GM23338 (cell line): ENCODE measurements around the gene BAZ1B. TPM values are rescaled to one million over a fixed set of nuclear protein-coding genes. Genes with fewer than 3 reads are reported as not detected.
"Not testable (repeated sequence)": the region's sequence is repeated elsewhere in the genome, so short reads cannot be mapped to it uniquely, and the experiment has no call there.

Experiments used
- ATAC-seq: fragments of 200-7000 bp; cut with Tn5 transposase; 3 replicates; pipeline ENCODE4 v1.9.1; 2020
- DNase-seq: peaks from one replicate; pipeline ENCODE4 v3.0.0-alpha.2; 2015; ENCODE audit warnings: low spot score
- H2AFZ ChIP-seq: fragments of 200-600 bp; sonication (generic); 2 replicates; pipeline ENCODE4 v1.8.0; 2016; ENCODE audit warnings: antibody characterized with exemption, mild to moderate bottlenecking, moderate library complexity
- H3F3A ChIP-seq: fragments of 200-600 bp; sonication (generic); replicated peaks from 2 replicates; pipeline ENCODE4 v1.8.0; 2017; ENCODE audit warnings: antibody characterized with exemption, mixed run types, low read depth
- H3K27ac ChIP-seq: fragments of 200-600 bp; sonication (generic); 2 replicates; pipeline ENCODE4 v1.6.1; 2016; ENCODE audit warnings: low read depth
- H3K27me3 ChIP-seq: fragments of 200-600 bp; sonication (generic); 2 replicates; pipeline ENCODE4 v1.8.0; 2016; ENCODE audit warnings: mild to moderate bottlenecking, mixed run types, moderate library complexity; ENCODE audit not compliant: insufficient read depth
- H3K36me3 ChIP-seq: fragments of 200-600 bp; sonication (generic); 2 replicates; pipeline ENCODE4 v1.8.0; 2016; ENCODE audit warnings: mild to moderate bottlenecking; ENCODE audit not compliant: insufficient read depth
- H3K4me1 ChIP-seq: fragments of 200-600 bp; sonication (generic); 2 replicates; pipeline ENCODE4 v1.8.0; 2016; ENCODE audit warnings: mild to moderate bottlenecking, moderate library complexity; ENCODE audit not compliant: insufficient read depth
- H3K4me2 ChIP-seq: fragments of 200-600 bp; sonication (generic); 2 replicates; pipeline ENCODE4 v1.7.1; 2017; ENCODE audit warnings: mixed run types
- H3K4me3 ChIP-seq: fragments of 200-600 bp; sonication (generic); 2 replicates; pipeline ENCODE4 v1.6.1; 2016; ENCODE audit warnings: mixed run types
- H3K79me2 ChIP-seq: fragments of 200-600 bp; sonication (generic); replicated peaks from 2 replicates; pipeline ENCODE4 v1.8.0; 2017; ENCODE audit warnings: mild to moderate bottlenecking; ENCODE audit not compliant: insufficient read depth
- H3K9me2 ChIP-seq: fragments of 200-600 bp; sonication (generic); 2 replicates; pipeline ENCODE4 v1.8.0; 2017; ENCODE audit not compliant: insufficient read depth
- H4K20me1 ChIP-seq: fragments of 200-600 bp; sonication (generic); replicated peaks from 2 replicates; pipeline ENCODE4 v1.8.0; 2017; ENCODE audit warnings: mild to moderate bottlenecking; ENCODE audit not compliant: insufficient read depth
- H3K27ac Mint-ChIP-seq: 2 replicates; pipeline ENCODE4 v1.8.0; 2020; ENCODE audit warnings: inconsistent platforms, mild to moderate bottlenecking, moderate library complexity, mixed read lengths
- H3K27me3 Mint-ChIP-seq: 3 replicates; pipeline ENCODE4 v1.8.0; 2022; ENCODE audit warnings: low read depth, mild to moderate bottlenecking, moderate library complexity, mixed read lengths, inconsistent platforms; ENCODE audit not compliant: insufficient read depth, poor library complexity
- H3K36me3 Mint-ChIP-seq: 3 replicates; pipeline ENCODE4 v1.8.0; 2021; ENCODE audit warnings: low read depth, mild to moderate bottlenecking, inconsistent platforms, moderate library complexity, mixed read lengths
- H3K4me1 Mint-ChIP-seq: 3 replicates; pipeline ENCODE4 v1.8.0; 2020; ENCODE audit warnings: mild to moderate bottlenecking, inconsistent platforms, mixed read lengths
- H3K4me3 Mint-ChIP-seq: 3 replicates; pipeline ENCODE4 v1.8.0; 2021; ENCODE audit warnings: moderate library complexity, mild to moderate bottlenecking, inconsistent platforms, mixed read lengths
- H3K9me3 Mint-ChIP-seq: 3 replicates; pipeline ENCODE4 v1.8.0; 2020; ENCODE audit warnings: moderate library complexity, mild to moderate bottlenecking, inconsistent platforms, mixed read lengths
- CTCF ChIP-seq, 2 experiments: fragments of 200-600 bp in 1 of 2; sonication (generic) in 1 of 2; conservative IDR thresholded peaks; 2 replicates each; pipeline versions ENCODE4 v1.5.1 to v1.6.1; 2016 to 2017; ENCODE audit warnings: antibody characterized with exemption in 2 of 2, low read depth in 2 of 2, mild to moderate bottlenecking in 2 of 2, moderate library complexity in 1 of 2
- ETS1 ChIP-seq: IDR thresholded peaks from 2 replicates; pipeline ENCODE4 v1.6.1; 2016; ENCODE audit warnings: antibody characterized with exemption
- JUNB ChIP-seq: IDR thresholded peaks from one replicate; pipeline ENCODE4 v1.6.1; 2016; ENCODE audit warnings: antibody characterized with exemption; ENCODE audit not compliant: unreplicated experiment
- STAT1 ChIP-seq: IDR thresholded peaks from one replicate; pipeline ENCODE4 v1.6.1; 2016; ENCODE audit warnings: antibody characterized with exemption; ENCODE audit not compliant: unreplicated experiment
- ZNF331 ChIP-seq: fragments of 250-450 bp; sonication (Bioruptor Pico); IDR thresholded peaks from 2 replicates; pipeline ENCODE4 v1.5.0; 2020; ENCODE audit warnings: low read depth, mild to moderate bottlenecking, moderate library complexity
- ZNF462 ChIP-seq: fragments of 250-450 bp; sonication (Bioruptor Pico); IDR thresholded peaks from 2 replicates; pipeline ENCODE4 v1.5.0; 2020; ENCODE audit warnings: mild to moderate bottlenecking, moderate library complexity
- polyA plus RNA-seq: library from polyadenylated mRNA; unstranded; fragments of >200 nt; fragmentation: Nextera tagmentation; extraction: Ambion mirVana; gene quantifications from 2 replicates; pipeline ENCODE4 v1.2.1, GENCODE V29; 2016
- total RNA-seq: library from RNA; depleted of rRNA; stranded (reverse); fragments of >200 nt; shearing (Covaris generic); gene quantifications from 2 replicates; pipeline ENCODE4 v1.2.3, GENCODE V29; 2014

BAZ1B gene
- total and polyA plus RNA-seq, 2 experiments from 2014 or later: 40.4 to 70.7 TPM

- TF ChIP-seq CTCF (conservative IDR thresholded peaks at IDR 0.05; ENCODE audit: low read depth in 2 of 2) (no peak), JUNB (no peak), ETS1 (no peak), ZNF331 (CRISPR knock-in tag) (no peak)
Observed at GRCh38 chr7:73555411-73555982, 33.4 kb upstream of the BAZ1B start (continued).

- H4K20me1 ChIP-seq: peaks cover 11% of the 10 kb centered on the region
- not testable (repeated sequence) for H3K4me3 ChIP-seq, H3K36me3 ChIP-seq, DNase-seq, H3K9me2 ChIP-seq, H3K27ac ChIP-seq, H2AFZ ChIP-seq, H3K4me1 ChIP-seq, H3K4me2 ChIP-seq, H3K27me3 Mint-ChIP-seq, ATAC-seq, H3K9me3 Mint-ChIP-seq, H3K4me3 Mint-ChIP-seq, H3K4me1 Mint-ChIP-seq, H3K27ac Mint-ChIP-seq, H3F3A ChIP-seq, H3K27me3 ChIP-seq
- peaks cover 43% of the 10 kb centered on the region for H3K79me2 ChIP-seq
- peaks cover 35% of the 10 kb centered on the region for H3K36me3 Mint-ChIP-seq
Observed at GRCh38 chr7:73550093-73550492, 28.0 kb upstream of the BAZ1B start.

- Histone ChIP-seq H4K20me1 (peaks cover 6% of the 10 kb centered on the region), H2AFZ (no peak overlapping the region), H3K4me3 (no peak overlapping the region), H3K27ac (0 out of 2 replicates have a peak overlapping the region, but pooled peaks have one; percentile 66), H3K27me3 (no peaks in the 10 kb centered on the region), H3K36me3 (peaks cover 7% of the 10 kb centered on the region; the same call in 1 of the 2 replicates), H3F3A (no peaks in the 10 kb centered on the region), H3K4me2 (no peak overlapping the region), H3K4me1 (no peaks in the 10 kb centered on the region), H3K9me2 (no peaks in the 10 kb centered on the region), H3K79me2 (peaks cover 39% of the 10 kb centered on the region)
- H3K27ac Mint-ChIP-seq: no peak overlapping the region
- H3K27me3 Mint-ChIP-seq: peaks cover 4% of the 10 kb centered on the region
- H3K9me3 Mint-ChIP-seq: no peaks in the 10 kb centered on the region
- no peak for TF ChIP-seq STAT1
- no peak for TF ChIP-seq ZNF462 (CRISPR knock-in tag)
- no peak overlapping the region for H3K4me3 Mint-ChIP-seq
- peaks cover 32% of the 10 kb centered on the region for H3K36me3 Mint-ChIP-seq
- DNase-seq (no peak), ATAC-seq (no peak)
- no peaks in the 10 kb centered on the region for H3K4me1 Mint-ChIP-seq
Observed at GRCh38 chr7:73549176-73549575, 27.1 kb upstream of the BAZ1B start.
